Spleen (tissue), 13 donors: ENCODE data around the gene PNCK. TPM values are rescaled to one million over a fixed set of nuclear protein-coding genes. Genes with fewer than 3 reads are reported as not detected.

Experiments used
- DNase-seq: peaks from one replicate; pipeline ENCODE4 v3.0.0-alpha.2; 2020
- H3K27ac ChIP-seq, 8 donors: fragments of 200-600 bp; sonication (generic) in 7 of 8; 1 replicate in 4 of 8; 2 replicates in 4 of 8; pipeline versions ENCODE4 v1.5.0 to v1.8.0; 2016 to 2021; ENCODE audit warnings: inconsistent platforms in 4 of 8, mild to moderate bottlenecking in 4 of 8, moderate library complexity in 1 of 8
- H3K27me3 ChIP-seq, 7 donors: fragments of 200-600 bp; sonication (generic) in 6 of 7; replicated peaks in 1 of 7; 1 replicate in 4 of 7; 2 replicates in 3 of 7; pipeline versions ENCODE4 v1.5.0 to v1.8.0; 2016 to 2021; ENCODE audit warnings: inconsistent platforms in 3 of 7, mild to moderate bottlenecking in 1 of 7
- H3K36me3 ChIP-seq, 6 donors: fragments of 200-600 bp; sonication (generic) in 5 of 6; 1 replicate in 4 of 6; 2 replicates in 2 of 6; pipeline versions ENCODE4 v1.5.0 to v1.8.0; 2016 to 2021; ENCODE audit warnings: inconsistent platforms in 2 of 6
- H3K4me1 ChIP-seq, 6 donors: fragments of 200-600 bp; sonication (generic) in 5 of 6; 1 replicate in 3 of 6; 2 replicates in 3 of 6; pipeline versions ENCODE4 v1.5.0 to v1.8.0; 2016 to 2021; ENCODE audit warnings: inconsistent platforms in 3 of 6
- H3K4me3 ChIP-seq, 8 donors: fragments of 200-600 bp; sonication (generic) in 7 of 8; 1 replicate in 4 of 8; 2 replicates in 4 of 8; pipeline versions ENCODE4 v1.5.0 to v1.8.0; 2016 to 2021; ENCODE audit warnings: inconsistent platforms in 4 of 8, mild to moderate bottlenecking in 4 of 8, moderate library complexity in 2 of 8
- H3K9me3 ChIP-seq, 8 donors: fragments of 200-600 bp; sonication (generic) in 7 of 8; 1 replicate in 4 of 8; 2 replicates in 4 of 8; pipeline versions ENCODE4 v1.5.0 to v1.8.0; 2016 to 2021; ENCODE audit warnings: inconsistent platforms in 4 of 8
- CTCF ChIP-seq, 11 experiments: fragments of 200-600 bp in 7 of 11; fragments of 450-650 bp in 4 of 11; sonication (generic) in 4 of 11; IDR thresholded peaks in 8 of 11; conservative IDR thresholded peaks in 3 of 11; 1 replicate in 7 of 11; 2 replicates in 4 of 11; pipeline versions ENCODE4 v1.4.0 to v1.8.0; 2016 to 2021; ENCODE audit warnings: antibody characterized with exemption in 11 of 11, inconsistent platforms in 4 of 11, mild to moderate bottlenecking in 1 of 11
- POLR2A ChIP-seq, 3 donors: fragments of 450-650 bp; IDR thresholded peaks; one replicate each; pipeline ENCODE4 v1.5.1; 2017; ENCODE audit warnings: antibody characterized with exemption in 3 of 3, mild to moderate bottlenecking in 1 of 3
- POLR2AphosphoS5 ChIP-seq, 3 donors: sonication (generic); formaldehyde crosslinking; IDR thresholded peaks; one replicate each; pipeline ENCODE4 v1.5.1; 2017; ENCODE audit warnings: antibody characterized with exemption in 3 of 3
- WGBS, 5 donors: extraction: QIAGEN DNeasy Blood & Tissue Kit in 3 of 5; methylation state at CpG; one replicate each; pipeline versions ENCODE4 v1.1.5 to v1.1.7; 2013 to 2018; 5-methylcytosine and 5-hydroxymethylcytosine counted together
- intact Hi-C: fragments of 100-400 bp; cut with DNase I; formaldehyde crosslinking; loops from one replicate; pipeline ENCODE4 v1.15.0; 2023; ENCODE audit warnings: low total_unique reads
- long read RNA-seq, 2 donors: transcript quantifications; one replicate each; lab custom pipeline, GENCODE V29; 2026
- polyA plus RNA-seq, 3 donors: library from polyadenylated mRNA; stranded (reverse); fragments of 200-250 nt; gene quantifications; one replicate each; pipeline ENCODE4 v1.2.1, GENCODE V29; 2013
- total RNA-seq, 7 donors: library from RNA; depleted of rRNA in 3 of 7; stranded (reverse); fragments of >200 nt in 3 of 7; fragmentation: NEBNext Ultra II Directional in 4 of 7; extraction: Animal tissue kit (Norgen Biotek cat#: 25700) in 4 of 7; gene quantifications; one replicate each; pipeline versions ENCODE4 v1.1.0 to v1.2.1, GENCODE V29; 2016 to 2021
- donor health status: healthy with polysubstance abuse.
- donor health status: DM: no; HTN: no; CAD: no; lungs with moderate emphysema.
- donor health status: DM: no; HTN: no; CAD: no.
- donor health status: Bipolar disorder and iron deficiency.
- donor health status: healthy.
- donor health status: DM: no; HTN: no; CAD: no.
- donor health status: DM: yes; HTN: yes; CAD: no.

Gene PNCK
- total RNA-seq = 1 to 10 TPM in 2 of 7 donors, under 1 TPM in 1, not detected in 4; 0.73 to 1.2 (median 1.0) TPM
- under 1 TPM; 0.18 to 0.35 (median 0.22) TPM for polyA plus RNA-seq
- long read RNA-seq, donor 1, partial matches to known transcripts = 11 of 11 reads
- long read RNA-seq, donor 1, other reads (novel, unspliced or antisense) = 0 of 11 reads
- long read RNA-seq, donor 2 = 0 reads

DNA sequence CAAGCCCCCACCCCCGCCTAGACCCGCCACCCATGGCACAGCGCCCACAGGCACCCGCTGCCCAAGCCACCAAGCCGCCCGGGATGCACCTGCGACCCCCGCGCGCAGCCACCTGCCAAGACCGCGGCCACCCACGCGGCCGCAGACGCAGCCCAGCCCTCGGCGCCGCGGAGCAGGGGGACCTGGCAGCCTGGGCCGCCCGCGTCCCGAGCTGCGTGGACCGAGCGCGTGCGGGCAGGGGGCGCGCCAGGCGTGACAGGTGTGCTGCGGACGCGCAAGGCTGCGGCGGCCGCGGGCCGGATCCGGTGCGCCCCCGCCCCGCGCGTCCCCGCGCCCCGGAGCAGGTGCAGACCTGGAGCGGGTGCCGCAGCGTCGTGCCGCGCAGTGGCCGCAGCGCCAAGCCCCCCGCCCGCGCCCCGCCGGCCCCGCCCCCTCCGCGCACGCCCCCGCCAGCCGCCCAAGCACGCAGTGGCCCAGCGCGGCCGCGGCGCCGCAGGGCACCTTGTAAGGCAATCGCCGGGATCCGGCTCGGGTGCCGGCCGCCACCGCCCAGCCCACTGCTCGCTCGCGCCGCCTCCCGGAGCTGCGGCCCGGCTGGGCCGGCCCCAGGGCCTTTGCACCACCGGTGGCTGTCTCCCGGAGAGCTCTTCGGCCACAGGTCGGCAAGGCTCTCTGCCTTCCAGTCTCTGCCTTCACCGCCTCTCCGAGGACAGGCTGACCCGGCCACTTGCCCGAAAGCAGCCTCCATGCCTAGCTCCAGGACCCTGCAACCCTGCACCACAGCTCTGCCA, at the start of gene PNCK:
TSS of gene PNCK (minus strand) at position 386 of the 791 bp plus-strand sequence. CDS start 737 bp downstream, outside the sequence.
- TF ChIP-seq POLR2AphosphoS5 (IDR thresholded peaks at IDR 0.05) = no peak
- TF ChIP-seq CTCF (IDR thresholded peaks at IDR 0.05 in 8 of 11, conservative IDR thresholded peaks at IDR 0.05 in 3 of 11) = no peak
- no peak for TF ChIP-seq POLR2A (IDR thresholded peaks at IDR 0.05)
- peaks cover 0 to 55% (median 15%) of the 10 kb centered on the region in 7 donors for H3K27me3 ChIP-seq
- no peaks in the 10 kb centered on the region for H3K9me3 ChIP-seq
- peak within 1 kb of the TSS in 1 of 8 donors; percentile 43 for H3K4me3 ChIP-seq
- H3K36me3 ChIP-seq = no peaks in the 10 kb centered on the region
- WGBS, 5 donors = 9 to 59% (median 24%) methylated on average over 15 to 98 of the region's 98 CpGs; no CpG with 5 or more reads in 1 of the 5 donors
- no peak within 1 kb of the TSS for H3K27ac ChIP-seq
- intact Hi-C loops = no loop called here
- DNase-seq = peak; percentile 69
- peaks cover 0 to 5% (median 0%) of the 10 kb centered on the region in 6 donors for H3K4me1 ChIP-seq

GRCh38 chrX:153722704-153723350, 49.2 kb upstream of the PNCK start:
- intact Hi-C loops = no loop called here
- Histone ChIP-seq H3K36me3 (peaks cover 0 to 45% (median 22%) of the 10 kb centered on the region in 6 donors), H3K9me3 (no peaks in the 10 kb centered on the region), H3K27me3 (no peaks in the 10 kb centered on the region), H3K4me3 (peak overlapping the region; percentile 54 to 88 (median 66)), H3K27ac (peak overlapping the region; percentile 66 to 95 (median 93)), H3K4me1 (peaks cover 21 to 54% (median 46%) of the 10 kb centered on the region in 6 donors)
- TF ChIP-seq POLR2A (IDR thresholded peaks at IDR 0.05) (no peak), POLR2AphosphoS5 (IDR thresholded peaks at IDR 0.05) (no peak), CTCF (IDR thresholded peaks at IDR 0.05 in 8 of 11, conservative IDR thresholded peaks at IDR 0.05 in 3 of 11) (no peak)
- peak; percentile 76 for DNase-seq
- 18 to 62% (median 28%) methylated on average over 10 to 12 of the region's 12 CpGs for WGBS, 5 donors

DNA sequence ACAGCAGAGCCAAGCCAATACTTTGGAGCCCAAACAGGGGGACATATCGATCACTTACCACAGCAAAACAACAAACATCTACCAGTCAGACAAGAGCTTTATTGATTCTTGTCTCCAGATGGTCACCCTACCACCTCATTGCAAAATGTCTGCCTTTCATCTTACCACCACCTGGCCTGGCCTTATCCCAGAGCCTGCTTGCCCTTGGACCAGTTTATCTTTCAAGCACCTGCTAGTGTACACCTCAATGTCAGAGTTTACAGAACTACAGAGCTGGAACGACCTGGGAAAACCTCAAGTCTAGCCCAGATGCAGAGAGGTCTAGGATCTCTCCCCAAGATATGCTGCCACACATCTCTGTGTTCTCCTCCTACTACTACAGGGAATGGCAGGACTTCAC, 46.1 kb upstream of the PNCK start:
- intact Hi-C loops = no loop called here

More for the DNA sequence above, 46.1 kb upstream of the PNCK start:
- no peak for DNase-seq
- Histone ChIP-seq H3K27me3 (no peaks in the 10 kb centered on the region), H3K36me3 (peaks cover 0 to 76% (median 37%) of the 10 kb centered on the region in 6 donors), H3K4me1 (peaks cover 0 to 23% (median 16%) of the 10 kb centered on the region in 6 donors), H3K4me3 (no peak overlapping the region), H3K27ac (no peak overlapping the region), H3K9me3 (no peaks in the 10 kb centered on the region)
- TF ChIP-seq CTCF (IDR thresholded peaks at IDR 0.05 in 8 of 11, conservative IDR thresholded peaks at IDR 0.05 in 3 of 11) = no peak
- no peak for TF ChIP-seq POLR2A (IDR thresholded peaks at IDR 0.05)
- no peak for TF ChIP-seq POLR2AphosphoS5 (IDR thresholded peaks at IDR 0.05)
- WGBS, 5 donors = 68 to 100% (median 93%) methylated on average over 2 of the region's 2 CpGs
